ENCODE results near the gene UIMC1. TPM values are rescaled to one million over a fixed set of nuclear protein-coding genes. Genes with fewer than 3 reads are reported as not detected.

The UIMC1 gene
- total and polyA plus RNA-seq, 2 of the 4 experiments (the other 2 are of a cell fraction): 19.5 to 27.6 TPM

- no peak overlapping the region for H2BK5ac ChIP-seq (ENCODE audit: low read depth, low read length, poor library complexity, severe bottlenecking)
- no peaks in the 10 kb centered on the region for H4K20me1 ChIP-seq (ENCODE audit: insufficient read depth, low read length)
- no peak overlapping the region for H3K27ac ChIP-seq (ENCODE audit: insufficient read depth, low read length)
- no peak for ATAC-seq (ENCODE audit: low read depth)
- no peak overlapping the region for H3K4me3 ChIP-seq (ENCODE audit: insufficient read depth, low read depth, low read length)
- WGBS, 2 experiments (ENCODE audit: extremely low coverage in 2 of 2, insufficient read length in 1 of 2): 69% methylated on average over 10 of the region's 24 CpGs; no CpG with 5 or more reads in 1 of the 2 experiments
- no peak overlapping the region for H2AK9ac ChIP-seq (replicated peaks; ENCODE audit: low read depth, low read length, poor library complexity)
- H3K4me2 ChIP-seq (ENCODE audit: low read depth, low read length): no peak overlapping the region
- ChIA-PET CTCF (no interaction called here), POLR2A (ENCODE audit: unreplicated experiment) (no interaction called here)
- no peak overlapping the region for H3K14ac ChIP-seq (replicated peaks; ENCODE audit: low read depth, low read length)
- H3K9me1 ChIP-seq (ENCODE audit: insufficient read depth, low read length): no peaks in the 10 kb centered on the region
- no peak overlapping the region for H2AK5ac ChIP-seq (ENCODE audit: low read depth, low read length)
- H3K36me3 ChIP-seq (ENCODE audit: control insufficient read depth, insufficient read depth, low read length): no peaks in the 10 kb centered on the region
- H3K27me3 ChIP-seq (ENCODE audit: control insufficient read depth, insufficient read depth, low read length): peaks cover 56% of the 10 kb centered on the region
- in situ Hi-C loops (cut with MboI; ENCODE audit: low sequenced_read_pairs) (no loop called here), intact Hi-C loops (cut with micrococcal nuclease) (no loop called here), dilution Hi-C loops (cut with HindIII; ENCODE audit: low sequenced_read_pairs, unreplicated experiment) (no loop called here)
- H3K79me1 ChIP-seq (ENCODE audit: low read depth in 1 of 2, low read length in 2 of 2): no peaks in the 10 kb centered on the region
- no peak overlapping the region for H3K4ac ChIP-seq (ENCODE audit: low read depth, low read length)
- H4K8ac ChIP-seq (ENCODE audit: low read depth in 2 of 2, low read length in 2 of 2): no peak overlapping the region
- no peaks in the 10 kb centered on the region for H3K9me3 ChIP-seq (ENCODE audit: control insufficient read depth, insufficient read depth, low read length)
- no peak overlapping the region for H3K23ac ChIP-seq (ENCODE audit: low read depth, low read length)
- no peak overlapping the region for H2BK15ac ChIP-seq (ENCODE audit: low read depth, low read length)
- H3K18ac ChIP-seq (ENCODE audit: low read depth, low read length): no peak overlapping the region
- no peaks in the 10 kb centered on the region for H3K4me1 ChIP-seq (ENCODE audit: control insufficient read depth, insufficient read depth, low read length)
- H3K9ac ChIP-seq (ENCODE audit: low read depth, low read length): no peak overlapping the region
- TF ChIP-seq CEBPB (IDR thresholded peaks at IDR 0.05; ENCODE audit: low read depth, low read length) (no peak), CHD1 (IDR thresholded peaks at IDR 0.05; ENCODE audit: low read depth, low read length) (no peak), FOS (IDR thresholded peaks at IDR 0.05; ENCODE audit: low read depth, low read length) (no peak), MAFK (IDR thresholded peaks at IDR 0.05; ENCODE audit: low read depth, low read length) (no peak), POLR2A (IDR thresholded peaks at IDR 0.05; ENCODE audit: low read depth, low read length) (no peak), USF2 (IDR thresholded peaks at IDR 0.05; ENCODE audit: low read depth, low read length) (no peak), SMC3 (IDR thresholded peaks at IDR 0.05; ENCODE audit: low read depth, low read length) (no peak), MAZ (IDR thresholded peaks at IDR 0.05; ENCODE audit: borderline replicate concordance, low read depth, low read length) (no peak), CTCF (conservative IDR thresholded peaks at IDR 0.05; ENCODE audit: low read depth, low read length) (no peak)
- BruUV-seq (replicated peaks): no TSS peak
- no peak overlapping the region for H2BK20ac ChIP-seq (ENCODE audit: low read depth, low read length)
- no peak overlapping the region for H4K91ac ChIP-seq (ENCODE audit: insufficient read depth, low read depth, low read length)
- H3K56ac ChIP-seq (ENCODE audit: extremely low read depth, insufficient read depth, low read length): no peak overlapping the region
- H2AFZ ChIP-seq (replicated peaks; ENCODE audit: low read length, poor library complexity): no peak overlapping the region
- no peak overlapping the region for H2BK120ac ChIP-seq (ENCODE audit: low read depth, low read length)
- no peak overlapping the region for H4K5ac ChIP-seq (ENCODE audit: low read depth, low read length)
- no peak for DNase-seq
These were observed 129.8 kb downstream of the UIMC1 start for GRCh38 chr5:176876506-176877431.

Data from IMR-90 (cell line).